Sigmoid colon (tissue), 4 donors: ENCODE measurements around the gene PDE4D.

Source experiments
- EP300 ChIP-seq, 4 donors: sonication (generic); formaldehyde crosslinking; IDR thresholded peaks; one replicate each; pipeline ENCODE4 v1.6.1; 2017; ENCODE audit warnings: antibody characterized with exemption in 4 of 4
- POLR2A ChIP-seq, 2 donors: fragments of 450-650 bp; IDR thresholded peaks; one replicate each; pipeline ENCODE4 v1.6.1; 2016; ENCODE audit warnings: antibody characterized with exemption in 2 of 2, mild to moderate bottlenecking in 2 of 2, moderate library complexity in 2 of 2
- POLR2AphosphoS5 ChIP-seq, 4 donors: sonication (generic); formaldehyde crosslinking; IDR thresholded peaks; one replicate each; pipeline ENCODE4 v1.6.1; 2017; ENCODE audit warnings: antibody characterized with exemption in 4 of 4
- TF ChIP-seq, protein P1 (sequence below), 4 experiments: fragments of 450-650 bp in 3 of 4; fragments of 200-600 bp in 1 of 4; IDR thresholded peaks; one replicate each; pipeline ENCODE4 v1.5.1; 2016 to 2019; ENCODE audit warnings: antibody characterized with exemption in 4 of 4, mild to moderate bottlenecking in 3 of 4, moderate library complexity in 2 of 4

DNA sequence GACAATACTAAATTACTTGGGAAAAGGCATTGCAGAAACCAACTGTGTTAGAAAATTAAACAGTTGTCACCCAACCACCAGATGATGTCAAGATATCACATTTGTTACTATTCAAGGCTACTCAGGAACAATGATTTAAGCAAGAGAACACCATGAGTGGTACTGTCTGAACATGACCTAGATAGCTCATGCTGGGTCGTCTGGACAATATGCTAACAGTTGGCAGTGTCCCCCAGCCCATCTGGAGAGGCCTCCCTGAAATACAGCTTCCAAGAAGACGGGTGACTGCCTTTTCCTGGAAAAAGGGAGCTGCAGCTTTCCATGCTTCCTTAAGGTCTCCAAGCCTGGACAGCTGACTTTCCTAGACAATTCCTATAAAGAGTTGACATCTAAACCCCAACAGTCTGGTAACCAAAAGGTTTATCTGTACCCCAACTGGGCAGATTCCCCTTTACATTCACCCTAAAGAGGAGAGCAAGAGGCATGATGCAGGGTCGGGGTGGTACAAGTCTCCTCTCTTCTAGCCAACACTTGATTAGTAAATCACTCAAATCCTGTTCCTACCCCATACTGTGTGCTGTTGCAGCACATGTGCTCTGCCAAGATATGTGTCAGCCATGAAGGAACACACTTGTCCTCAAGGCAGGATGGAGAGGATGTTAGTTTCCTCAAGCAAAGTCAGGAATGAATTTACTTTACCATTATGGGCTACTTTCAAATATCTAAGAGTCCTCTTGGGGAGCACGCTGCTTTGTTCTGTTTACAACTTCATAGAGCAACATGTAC is 433.0 kb downstream of the PDE4D start:
- TF ChIP-seq, protein P1, sequence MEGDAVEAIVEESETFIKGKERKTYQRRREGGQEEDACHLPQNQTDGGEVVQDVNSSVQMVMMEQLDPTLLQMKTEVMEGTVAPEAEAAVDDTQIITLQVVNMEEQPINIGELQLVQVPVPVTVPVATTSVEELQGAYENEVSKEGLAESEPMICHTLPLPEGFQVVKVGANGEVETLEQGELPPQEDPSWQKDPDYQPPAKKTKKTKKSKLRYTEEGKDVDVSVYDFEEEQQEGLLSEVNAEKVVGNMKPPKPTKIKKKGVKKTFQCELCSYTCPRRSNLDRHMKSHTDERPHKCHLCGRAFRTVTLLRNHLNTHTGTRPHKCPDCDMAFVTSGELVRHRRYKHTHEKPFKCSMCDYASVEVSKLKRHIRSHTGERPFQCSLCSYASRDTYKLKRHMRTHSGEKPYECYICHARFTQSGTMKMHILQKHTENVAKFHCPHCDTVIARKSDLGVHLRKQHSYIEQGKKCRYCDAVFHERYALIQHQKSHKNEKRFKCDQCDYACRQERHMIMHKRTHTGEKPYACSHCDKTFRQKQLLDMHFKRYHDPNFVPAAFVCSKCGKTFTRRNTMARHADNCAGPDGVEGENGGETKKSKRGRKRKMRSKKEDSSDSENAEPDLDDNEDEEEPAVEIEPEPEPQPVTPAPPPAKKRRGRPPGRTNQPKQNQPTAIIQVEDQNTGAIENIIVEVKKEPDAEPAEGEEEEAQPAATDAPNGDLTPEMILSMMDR (IDR thresholded peaks at IDR 0.05), result no peak
- TF ChIP-seq POLR2A (IDR thresholded peaks at IDR 0.05) (no peak), POLR2AphosphoS5 (IDR thresholded peaks at IDR 0.05) (no peak), EP300 (IDR thresholded peaks at IDR 0.05) (no peak)
